ENCODE measurements around the gene TMEM223.

TMEM223 gene

DNA sequence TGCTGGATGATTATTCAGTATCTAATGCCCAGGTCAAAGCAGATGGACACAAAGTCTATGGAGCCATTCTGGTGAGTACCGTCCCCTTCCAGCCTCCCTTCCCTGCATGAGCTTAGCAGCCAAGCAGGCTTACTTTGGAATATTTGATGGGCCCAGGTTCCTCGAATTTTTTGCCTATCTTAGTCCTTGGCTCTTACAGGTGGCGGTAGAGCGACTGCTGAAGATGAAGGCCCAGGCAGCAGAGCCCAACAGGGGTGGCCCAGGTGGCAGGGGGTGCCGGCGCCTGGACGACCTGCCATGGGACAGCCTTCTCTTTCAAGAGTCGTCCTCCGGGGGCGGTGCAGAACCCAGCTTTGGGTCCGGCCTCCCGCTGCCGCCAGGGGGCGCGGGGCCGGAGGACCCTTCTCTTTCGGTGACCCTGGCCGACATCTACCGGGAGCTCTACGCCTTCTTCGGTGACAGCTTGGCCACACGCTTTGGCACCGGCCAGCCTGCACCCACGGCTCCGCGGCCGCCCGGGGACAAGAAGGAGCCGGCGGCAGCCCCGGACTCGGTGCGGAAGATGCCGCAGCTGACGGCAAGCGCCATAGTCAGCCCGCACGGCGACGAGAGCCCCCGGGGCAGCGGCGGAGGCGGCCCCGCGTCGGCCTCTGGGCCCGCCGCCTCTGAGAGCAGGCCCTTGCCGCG, 5.3 kb downstream of the TMEM223 start:
- H3K4me3 ChIP-seq (replicated peaks; ENCODE audit: low read depth, low read length): peak overlapping the region; percentile 84
- DNase-seq (ENCODE audit: extremely low read depth, low read depth): no peak
- TF ChIP-seq, protein P1, sequence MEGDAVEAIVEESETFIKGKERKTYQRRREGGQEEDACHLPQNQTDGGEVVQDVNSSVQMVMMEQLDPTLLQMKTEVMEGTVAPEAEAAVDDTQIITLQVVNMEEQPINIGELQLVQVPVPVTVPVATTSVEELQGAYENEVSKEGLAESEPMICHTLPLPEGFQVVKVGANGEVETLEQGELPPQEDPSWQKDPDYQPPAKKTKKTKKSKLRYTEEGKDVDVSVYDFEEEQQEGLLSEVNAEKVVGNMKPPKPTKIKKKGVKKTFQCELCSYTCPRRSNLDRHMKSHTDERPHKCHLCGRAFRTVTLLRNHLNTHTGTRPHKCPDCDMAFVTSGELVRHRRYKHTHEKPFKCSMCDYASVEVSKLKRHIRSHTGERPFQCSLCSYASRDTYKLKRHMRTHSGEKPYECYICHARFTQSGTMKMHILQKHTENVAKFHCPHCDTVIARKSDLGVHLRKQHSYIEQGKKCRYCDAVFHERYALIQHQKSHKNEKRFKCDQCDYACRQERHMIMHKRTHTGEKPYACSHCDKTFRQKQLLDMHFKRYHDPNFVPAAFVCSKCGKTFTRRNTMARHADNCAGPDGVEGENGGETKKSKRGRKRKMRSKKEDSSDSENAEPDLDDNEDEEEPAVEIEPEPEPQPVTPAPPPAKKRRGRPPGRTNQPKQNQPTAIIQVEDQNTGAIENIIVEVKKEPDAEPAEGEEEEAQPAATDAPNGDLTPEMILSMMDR (IDR thresholded peaks at IDR 0.05; ENCODE audit: low read depth, low read length, missing control alignments): peak; percentile 98

DNA sequence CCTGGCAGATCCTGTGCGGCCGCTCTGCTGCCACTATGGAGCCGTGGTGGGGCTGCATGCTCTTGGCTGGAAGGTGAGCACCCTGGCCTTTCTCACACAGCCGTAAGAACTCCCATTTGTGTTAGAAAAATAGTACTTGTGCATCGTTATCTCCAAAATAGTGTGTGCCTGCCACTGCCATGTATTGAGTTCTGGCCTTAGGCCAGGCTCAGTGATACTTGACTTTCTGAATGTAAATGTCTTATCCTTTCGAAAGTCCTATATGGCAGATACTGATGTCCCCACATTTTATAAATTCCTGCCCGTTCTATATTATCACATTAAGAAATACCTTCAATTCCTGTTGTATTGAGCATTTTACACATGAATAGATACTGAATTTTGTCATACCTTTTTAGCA, 9.1 kb downstream of the TMEM223 start:
- TF ChIP-seq, protein P1 (IDR thresholded peaks at IDR 0.05; ENCODE audit: low read depth, low read length, missing control alignments): no peak

DNA sequence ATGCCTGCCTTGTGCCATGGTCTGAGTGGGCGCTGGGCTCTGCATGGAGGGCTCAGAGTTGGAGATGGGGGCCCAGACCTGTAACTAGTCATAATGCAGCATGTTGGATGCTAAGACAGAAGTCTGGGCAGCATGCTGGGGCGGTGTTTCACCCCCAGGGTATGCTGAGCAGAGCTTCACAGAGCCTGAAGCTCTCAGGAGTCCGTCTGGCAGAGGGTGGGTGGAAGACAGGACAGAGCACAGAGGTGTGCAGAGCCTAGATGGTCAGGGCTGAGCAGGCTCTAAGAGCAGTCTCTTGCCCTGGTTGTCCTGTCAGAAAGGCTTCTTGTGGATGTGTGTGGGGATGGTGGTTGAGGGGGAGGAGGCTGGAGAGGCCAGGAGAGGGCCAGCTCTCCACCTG, 13.4 kb downstream of the TMEM223 start:
- TF ChIP-seq, protein P1 (IDR thresholded peaks at IDR 0.05; ENCODE audit: low read depth, low read length, missing control alignments): no peak

More for the DNA sequence above, 9.1 kb downstream of the TMEM223 start:
- no peak overlapping the region for H3K4me3 ChIP-seq (replicated peaks; ENCODE audit: low read depth, low read length)
- no peak for DNase-seq (ENCODE audit: extremely low read depth, low read depth)

DNA sequence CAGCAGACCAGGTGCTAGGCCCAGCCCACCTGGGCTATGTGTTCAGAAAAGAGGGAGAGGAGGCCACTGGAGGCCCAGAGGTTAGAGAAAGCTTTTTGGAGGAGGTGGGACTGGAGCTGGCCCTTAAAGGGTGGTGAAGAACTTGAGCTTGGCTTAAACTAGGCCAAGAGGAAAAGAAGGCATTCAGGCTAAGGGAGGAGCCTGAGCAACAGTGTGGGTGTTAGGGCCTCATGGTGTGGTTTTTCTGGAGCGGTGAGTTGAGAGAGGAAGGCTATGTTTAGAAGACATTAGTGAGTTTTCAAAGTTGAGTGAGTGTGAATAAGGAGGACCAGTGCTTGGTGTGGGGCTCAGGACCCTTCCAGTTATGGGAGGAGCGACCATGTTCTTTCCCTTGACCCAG, 14.4 kb downstream of the TMEM223 start:
- TF ChIP-seq, protein P1 (IDR thresholded peaks at IDR 0.05; ENCODE audit: low read depth, low read length, missing control alignments): no peak
- H3K4me3 ChIP-seq (replicated peaks; ENCODE audit: low read depth, low read length): no peak overlapping the region
- no peak for DNase-seq (ENCODE audit: extremely low read depth, low read depth)

More for the DNA sequence above, 13.4 kb downstream of the TMEM223 start:
- DNase-seq (ENCODE audit: extremely low read depth, low read depth): no peak
- no peak overlapping the region for H3K4me3 ChIP-seq (replicated peaks; ENCODE audit: low read depth, low read length)

DNA sequence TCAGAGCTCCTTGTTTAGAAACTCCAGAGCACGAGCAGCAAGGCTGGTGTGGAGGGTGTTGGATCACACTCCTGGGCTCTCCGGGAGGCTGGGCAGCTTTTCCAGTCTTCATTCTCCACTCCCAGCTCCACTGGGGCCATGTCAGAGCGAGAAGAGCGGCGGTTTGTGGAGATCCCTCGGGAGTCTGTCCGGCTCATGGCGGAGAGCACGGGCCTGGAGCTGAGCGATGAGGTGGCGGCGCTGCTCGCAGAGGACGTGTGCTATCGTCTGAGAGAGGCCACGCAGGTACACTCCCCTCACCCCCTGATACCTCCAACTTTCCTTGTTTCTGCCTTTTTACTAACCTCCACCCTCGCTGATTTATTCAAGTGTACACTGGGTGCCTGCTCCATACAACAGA, 16.2 kb downstream of the TMEM223 start:
- TF ChIP-seq, protein P1 (IDR thresholded peaks at IDR 0.05; ENCODE audit: low read depth, low read length, missing control alignments): no peak
- no peak overlapping the region for H3K4me3 ChIP-seq (replicated peaks; ENCODE audit: low read depth, low read length)
- DNase-seq (ENCODE audit: extremely low read depth, low read depth): no peak

DNA sequence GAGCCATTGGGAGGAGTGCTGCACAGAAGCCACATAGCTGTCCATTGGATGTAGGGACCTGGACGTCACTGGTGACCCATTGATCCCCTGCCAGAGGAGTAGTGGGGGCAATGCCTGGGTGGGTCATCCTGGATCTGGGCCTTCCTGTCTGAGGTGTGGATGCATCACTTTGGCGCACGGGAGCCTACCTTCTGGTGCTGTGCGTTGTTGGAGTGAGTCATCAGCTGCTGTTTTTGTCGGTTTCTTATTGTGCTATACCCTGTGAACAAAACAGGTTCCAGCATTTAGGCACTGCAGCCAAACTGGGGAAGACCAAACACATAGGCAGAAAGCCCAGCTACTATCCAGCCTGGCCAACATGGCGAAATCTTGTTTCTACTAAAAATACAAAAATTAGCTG, 17.4 kb downstream of the TMEM223 start:
- no peak for DNase-seq (ENCODE audit: extremely low read depth, low read depth)
- no peak overlapping the region for H3K4me3 ChIP-seq (replicated peaks; ENCODE audit: low read depth, low read length)
- TF ChIP-seq, protein P1 (IDR thresholded peaks at IDR 0.05; ENCODE audit: low read depth, low read length, missing control alignments): no peak
